Measurements from ENCODE around the gene POLN.
A peak's percentile ranks its signal among the peaks of the same experiment; 100 is the strongest.
"Not testable (repeated sequence)": the region's sequence is repeated elsewhere in the genome, so short reads cannot be mapped to it uniquely, and the experiment has no call there.

Gene POLN

DNA sequence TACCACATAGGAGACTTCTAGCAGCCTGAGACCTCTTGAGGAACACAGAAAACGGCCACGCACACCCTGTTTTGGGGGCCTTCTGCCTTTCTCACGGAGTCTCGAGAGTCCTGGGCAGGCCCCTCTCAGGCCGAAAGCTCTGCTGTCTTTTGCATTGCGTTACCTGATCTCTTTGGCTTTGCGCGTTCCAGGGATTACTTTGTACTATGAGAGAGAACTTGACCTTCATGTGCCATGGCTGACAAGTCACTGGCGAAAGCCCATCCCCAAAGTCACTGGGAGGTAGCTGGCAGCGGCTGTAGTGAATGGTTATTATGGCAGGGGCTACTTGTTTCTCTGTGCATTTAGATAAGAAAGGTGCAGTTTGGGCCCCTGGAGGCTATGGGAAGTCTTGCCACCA, 190.8 kb downstream of the POLN start:
- DNase-seq: no peak

- no peak for DNase-seq
Measured at GRCh38 chr4:2049811-2050210, 192.1 kb downstream of the POLN start.

- DNase-seq: no peak
Measured at GRCh38 chr4:2049381-2049780, 192.5 kb downstream of the POLN start.

DNA sequence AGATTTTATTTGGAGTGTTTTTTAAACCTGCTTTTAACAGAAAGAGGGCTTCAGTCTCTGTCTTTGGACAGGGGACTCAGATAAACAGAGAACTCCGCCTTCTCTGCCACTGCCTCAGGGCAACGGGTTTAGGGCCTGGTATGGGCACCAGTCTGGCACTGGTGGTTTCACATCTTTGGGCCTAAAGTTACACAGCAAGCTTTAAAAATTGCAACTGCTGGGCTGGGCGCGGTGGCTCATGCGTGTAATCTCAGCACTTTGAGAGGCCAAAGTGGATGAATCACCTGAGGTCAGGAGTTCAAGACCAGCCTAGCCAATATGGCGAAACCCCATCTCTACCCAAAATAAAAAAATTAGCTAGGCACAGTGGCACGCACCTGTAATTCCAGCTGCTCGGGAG, 193.1 kb downstream of the POLN start:
- DNase-seq: no peak

GRCh38 chr4:2047781-2048581, 193.9 kb downstream of the POLN start:
- DNase-seq: no peak

- DNase-seq: no peak
Measured at GRCh38 chr4:2047031-2047660, 194.8 kb downstream of the POLN start.

GRCh38 chr4:2046031-2046961, 195.6 kb downstream of the POLN start:
- DNase-seq: no peak

DNA sequence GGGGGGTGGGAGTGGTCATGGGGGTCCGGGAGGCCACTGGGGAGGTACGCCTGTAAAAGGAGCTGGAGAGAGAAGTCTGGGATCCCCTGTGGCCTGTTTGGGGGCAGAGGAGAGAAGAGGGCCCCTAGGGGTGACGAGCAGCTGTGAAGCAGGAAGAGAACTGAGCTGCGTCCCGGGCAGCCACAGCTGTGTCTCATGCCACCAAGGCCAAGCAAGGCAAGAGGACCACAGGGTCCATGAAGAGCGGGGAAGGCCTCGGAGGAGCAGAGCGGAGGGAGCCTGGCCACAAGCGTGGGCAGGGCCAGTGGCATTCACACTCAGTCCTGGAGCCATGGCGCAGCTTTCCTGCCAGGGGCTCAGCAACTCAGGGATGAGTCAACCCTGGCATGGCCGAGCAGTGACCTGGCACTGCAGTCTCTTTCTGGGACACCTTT, 196.4 kb downstream of the POLN start:
- no peak for DNase-seq

GRCh38 chr4:2044542-2045517, 197.1 kb downstream of the POLN start:
- no peak for DNase-seq

DNA sequence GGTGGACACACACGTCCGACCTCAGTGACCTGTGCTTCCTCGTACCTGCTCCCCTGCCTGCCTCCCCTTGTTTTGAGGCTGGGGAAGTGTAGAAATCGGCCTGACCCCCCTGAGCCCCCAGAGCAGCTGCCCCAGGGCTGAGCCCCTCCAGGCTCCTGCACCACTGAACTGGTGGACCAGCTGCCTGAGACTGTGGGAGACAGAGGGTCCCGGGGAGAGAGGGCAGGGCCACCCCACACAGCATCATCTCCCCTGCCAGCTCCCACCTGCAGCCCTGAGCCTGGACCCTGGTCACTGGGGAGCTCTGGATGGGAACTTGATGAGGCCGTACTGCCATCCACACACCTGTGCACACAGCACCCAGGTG, 197.8 kb downstream of the POLN start:
- no peak for DNase-seq

DNA sequence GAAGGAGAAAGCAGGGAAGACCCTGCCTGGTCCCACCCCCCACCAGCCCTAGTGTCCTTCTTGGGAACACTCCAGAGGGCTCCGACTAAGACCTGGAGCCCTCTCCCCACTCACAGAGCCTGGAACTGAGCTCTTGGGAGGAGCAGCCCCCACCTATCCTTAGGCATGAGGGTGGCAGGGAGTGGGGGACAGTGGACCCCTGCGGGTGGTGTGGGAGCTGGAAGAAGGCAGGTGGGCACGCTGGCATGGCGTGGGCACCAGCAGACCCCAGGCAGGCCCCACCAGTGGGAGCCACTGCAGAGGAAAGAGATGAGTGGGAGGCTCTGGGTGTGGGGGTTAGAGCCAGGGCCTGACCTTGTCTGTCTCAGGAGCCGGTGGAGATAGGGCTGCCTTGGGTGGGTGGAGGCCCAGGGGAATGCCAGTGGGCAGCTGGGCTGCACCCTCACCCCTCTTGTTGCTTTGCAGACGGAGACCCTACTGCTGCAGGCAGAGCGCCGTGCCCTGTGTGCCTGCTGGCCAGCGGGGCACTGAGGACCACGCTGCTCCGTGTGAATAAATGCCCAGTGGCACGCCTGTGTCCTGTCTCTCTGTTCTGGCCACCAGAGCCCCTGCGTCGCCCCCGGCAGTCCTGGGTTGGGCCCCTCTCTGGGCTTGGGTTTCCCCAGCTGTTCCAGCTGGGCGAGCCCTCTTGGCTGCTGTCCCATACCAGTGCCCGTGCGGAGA, 198.4 kb downstream of the POLN start:
- no peak for DNase-seq

DNA sequence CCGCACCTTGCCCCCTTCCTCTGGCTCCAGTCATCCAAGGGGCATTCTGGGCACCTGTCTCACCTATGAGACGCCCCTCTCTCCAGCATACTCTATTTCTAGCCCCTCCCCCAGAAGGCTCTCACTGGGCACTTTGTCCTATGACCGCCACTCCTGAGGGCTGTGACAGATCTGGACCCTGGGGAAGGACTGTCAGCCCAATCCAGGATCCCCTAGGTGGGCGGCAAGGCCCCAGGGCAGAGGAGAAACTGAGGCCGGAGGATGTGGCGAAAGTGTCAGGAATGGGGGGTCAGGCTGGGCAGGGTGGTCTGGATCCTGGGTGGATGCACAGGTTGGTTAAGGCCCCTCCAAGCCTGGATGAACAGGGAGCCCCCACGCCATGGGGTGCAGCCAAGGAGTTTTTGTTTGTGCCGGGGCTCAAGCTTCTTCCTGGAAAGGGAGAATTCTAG, 198.9 kb downstream of the POLN start:
- DNase-seq: no peak

DNA sequence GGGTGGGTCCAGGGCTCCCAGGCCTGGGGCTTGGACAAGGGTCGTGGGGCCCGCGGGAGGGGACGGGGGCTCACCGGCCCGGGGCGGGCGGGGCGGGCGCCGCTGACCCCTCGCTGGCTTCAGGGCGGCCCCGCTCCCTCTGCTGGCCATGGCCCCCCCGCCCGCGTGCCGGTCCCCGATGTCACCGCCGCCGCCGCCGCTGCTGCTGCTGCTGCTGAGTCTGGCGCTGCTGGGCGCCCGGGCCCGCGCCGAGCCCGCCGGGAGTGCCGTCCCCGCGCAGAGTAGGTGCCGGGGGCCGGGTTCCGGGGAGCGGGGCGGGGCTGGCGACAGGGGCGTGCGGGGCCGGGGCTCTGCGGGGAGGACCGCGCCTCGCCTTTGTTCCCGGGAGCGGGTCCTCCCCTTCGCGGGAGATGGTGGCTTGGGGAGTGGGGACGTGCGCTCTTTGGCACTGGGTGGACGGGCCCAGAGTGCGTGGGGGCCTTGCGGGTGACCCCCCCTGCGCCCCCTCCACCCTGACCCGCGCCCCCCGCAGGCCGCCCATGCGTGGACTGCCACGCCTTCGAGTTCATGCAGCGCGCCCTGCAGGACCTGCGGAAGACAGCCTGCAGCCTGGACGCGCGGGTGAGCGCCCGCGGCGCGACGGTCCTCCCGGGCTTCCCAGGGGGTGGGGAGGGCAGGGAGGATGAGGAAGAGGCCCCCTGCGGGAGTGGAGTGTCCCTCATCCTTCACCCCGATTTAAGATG, 199.5 kb downstream of the POLN start:
- DNase-seq: peak in 1 of 2 donors; percentile 54

- peak; percentile 30 to 84 for DNase-seq
Measured at GRCh38 chr4:2041239-2042130, 200.4 kb downstream of the POLN start.

DNA sequence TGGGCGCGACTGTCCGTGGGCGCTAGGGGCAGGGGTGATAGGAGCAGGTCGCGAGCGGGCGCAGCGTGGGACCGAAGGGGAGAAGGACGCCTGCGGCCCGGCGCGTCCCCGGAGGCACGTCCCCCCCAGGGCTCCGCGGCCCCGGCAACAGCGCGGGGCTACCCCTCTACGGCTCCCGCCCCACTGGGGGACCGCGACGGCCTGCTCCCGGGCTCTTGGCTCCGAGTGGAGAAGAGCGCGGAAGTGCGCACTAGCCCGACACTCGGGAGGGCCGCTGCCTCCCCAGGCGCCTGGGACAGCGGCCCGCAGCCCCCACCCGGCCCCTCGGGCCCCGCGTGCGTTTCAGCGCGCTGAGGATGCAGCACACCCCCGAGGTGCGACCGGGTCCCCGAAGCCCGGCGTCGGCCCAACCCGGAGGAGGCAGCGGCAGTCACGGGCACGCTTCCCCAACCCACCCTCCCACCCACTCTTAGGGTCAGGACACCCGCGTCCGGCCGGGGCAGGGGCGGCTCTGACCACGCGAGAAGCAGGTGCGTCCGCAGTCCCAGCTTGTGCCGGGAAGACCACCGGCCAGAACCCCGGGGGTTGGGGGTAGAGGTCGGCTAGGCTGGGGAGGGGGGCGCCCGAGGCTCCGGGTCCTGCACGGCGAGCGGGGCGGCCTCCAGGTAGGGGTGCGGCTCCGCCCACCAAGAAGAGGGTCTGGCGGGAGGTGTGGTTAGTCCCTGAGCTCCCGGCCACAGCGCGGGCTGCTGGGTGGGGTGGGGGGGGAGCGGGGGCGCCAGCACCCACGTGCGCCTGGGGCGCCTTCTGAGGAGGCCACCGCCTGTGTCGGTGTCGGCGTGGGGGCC, 201.3 kb downstream of the POLN start:
- no peak for DNase-seq

GRCh38 chr4:2036866-2037265, 205.1 kb downstream of the POLN start:
- DNase-seq: no peak

- DNase-seq: no peak
Measured at GRCh38 chr4:2036327-2036726, 205.6 kb downstream of the POLN start.

DNA sequence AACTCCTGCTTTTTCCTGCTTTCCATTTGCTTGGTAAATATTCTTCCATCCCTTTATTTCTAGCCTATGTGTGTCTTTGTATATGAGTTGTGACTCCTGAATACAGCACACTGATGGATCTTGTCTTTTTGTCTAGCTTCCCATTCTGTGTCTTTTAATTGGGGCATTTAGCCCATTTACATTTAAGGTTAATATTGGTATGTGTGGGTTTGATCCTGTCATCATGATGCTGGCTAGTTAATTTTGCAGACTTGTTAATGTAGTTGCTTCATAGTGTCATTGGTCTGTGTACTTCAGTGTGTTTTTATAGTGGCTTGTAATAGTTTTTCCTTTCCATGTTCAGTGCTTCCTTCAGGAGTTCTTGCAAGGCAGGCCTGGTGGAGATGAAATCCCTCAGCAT, 210.8 kb downstream of the POLN start:
- DNase-seq: not testable (repeated sequence)

DNA sequence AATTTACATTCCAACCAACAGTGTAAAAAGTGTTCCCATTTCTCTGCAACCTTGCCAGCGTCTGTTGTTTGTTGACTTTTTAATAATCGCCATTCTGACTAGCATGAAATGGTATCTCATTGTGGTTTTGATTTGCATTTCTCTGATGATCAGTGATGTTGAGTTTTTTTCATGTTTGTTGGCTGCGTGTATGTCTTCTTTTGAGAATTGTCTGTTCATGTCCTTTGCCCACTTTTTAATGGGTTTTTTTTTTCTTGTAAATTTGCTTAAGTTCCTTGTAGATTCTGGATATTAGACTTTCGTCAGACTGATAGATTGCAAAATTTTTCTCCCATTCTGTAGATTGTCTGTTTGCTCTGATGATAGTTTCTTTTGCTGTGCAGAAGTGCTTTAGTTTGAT, 214.8 kb downstream of the POLN start:
- DNase-seq: not testable (repeated sequence)

Data from hippocampal formation (tissue), 2 donors.